PC-3 (cell line): ENCODE data around the gene GSG1. TPM values are rescaled to one million over a fixed set of nuclear protein-coding genes. Genes with fewer than 3 reads are reported as not detected.
A peak's percentile ranks its signal among the peaks of the same experiment; 100 is the strongest.

ENCODE experiments used
- ATAC-seq: fragments of 200-7000 bp; cut with Tn5 transposase; 2 replicates; pipeline ENCODE4 v1.9.1; 2020; ENCODE audit warnings: mild to moderate bottlenecking, moderate library complexity
- BruUV-seq: library from RNA; stranded (reverse); fragments of 400-500 nt; replicated peaks from 2 replicates; lab custom pipeline; 2021; lab: Mats Ljungman, UMichigan
- CTCF ChIA-PET: fragments of 300-600 bp; sonication (Branson Sonifier 250); formaldehyde crosslinking; loops from one replicate; lab custom pipeline; 2022; ENCODE audit warnings: antibody characterized with exemption; lab: Charles Lee
- POLR2A ChIA-PET: fragments of 300-600 bp; sonication (Branson Sonifier 250); formaldehyde crosslinking; loops from one replicate; lab custom pipeline; 2022; ENCODE audit warnings: antibody characterized with exemption; ENCODE audit not compliant: unreplicated experiment; lab: Charles Lee
- DNase-seq: peaks from one replicate; pipeline ENCODE4 v3.0.0-alpha.2; 2015
- H2AFZ ChIP-seq: fragments of 300-600 bp; sonication (generic); 2 replicates; pipeline ENCODE4 v1.6.0; 2016; ENCODE audit warnings: antibody characterized with exemption, low read length
- H3F3A ChIP-seq: fragments of 300-600 bp; sonication (generic); one replicate; pipeline ENCODE4 v1.6.0; 2017; ENCODE audit warnings: antibody characterized with exemption, low read length, control low read depth, mild to moderate bottlenecking; ENCODE audit not compliant: unreplicated experiment
- H3K27ac ChIP-seq: fragments of 300-600 bp; sonication (generic); 2 replicates; pipeline ENCODE4 v1.5.1; 2016; ENCODE audit warnings: mild to moderate bottlenecking, low read length
- H3K27me3 ChIP-seq: fragments of 300-600 bp; sonication (generic); 2 replicates; pipeline ENCODE4 v1.6.1; 2016; ENCODE audit warnings: low read length, mixed read lengths
- H3K36me3 ChIP-seq: fragments of 300-600 bp; sonication (generic); 2 replicates; pipeline ENCODE4 v1.6.1; 2016; ENCODE audit warnings: low read depth, mixed run types, low read length, mixed read lengths
- H3K4me1 ChIP-seq: fragments of 300-600 bp; sonication (generic); 2 replicates; pipeline ENCODE4 v1.5.1; 2016; ENCODE audit warnings: low read length; ENCODE audit not compliant: insufficient read depth
- H3K4me2 ChIP-seq: fragments of 300-600 bp; sonication (generic); 2 replicates; pipeline ENCODE4 v1.6.0; 2016; ENCODE audit warnings: low read length
- H3K4me3 ChIP-seq: fragments of 300-600 bp; sonication (generic); 2 replicates; pipeline ENCODE4 v1.5.1; 2016; ENCODE audit warnings: mild to moderate bottlenecking, low read length, mixed read lengths
- H3K79me2 ChIP-seq: fragments of 300-600 bp; sonication (generic); 2 replicates; pipeline ENCODE4 v1.6.1; 2017; ENCODE audit warnings: low read length, mixed read lengths
- H3K9ac ChIP-seq: fragments of 300-600 bp; sonication (generic); 2 replicates; pipeline ENCODE4 v1.6.0; 2016; ENCODE audit warnings: mild to moderate bottlenecking, low read length
- H3K9me2 ChIP-seq: fragments of 300-600 bp; sonication (generic); replicated peaks from 2 replicates; pipeline ENCODE4 v1.6.1; 2016; ENCODE audit warnings: mixed run types, low read length, mixed read lengths
- H3K9me3 ChIP-seq: fragments of 300-600 bp; sonication (generic); 2 replicates; pipeline ENCODE4 v1.6.1; 2016; ENCODE audit warnings: low read length, mixed read lengths
- H4K20me1 ChIP-seq: fragments of 300-600 bp; sonication (generic); 2 replicates; pipeline ENCODE4 v1.6.1; 2016; ENCODE audit warnings: low read length, mixed read lengths
- EZH2 ChIP-seq: fragments of 300-600 bp; sonication (generic); IDR thresholded peaks from one replicate; pipeline ENCODE4 v1.6.1; 2017; ENCODE audit warnings: antibody characterized with exemption, mild to moderate bottlenecking, low read length; ENCODE audit not compliant: unreplicated experiment
- EZH2phosphoT487 ChIP-seq: fragments of 300-600 bp; sonication (generic); IDR thresholded peaks from 2 replicates; pipeline ENCODE4 v1.6.1; 2018; ENCODE audit warnings: mild to moderate bottlenecking, antibody characterized with exemption, low read length, borderline replicate concordance
- intact Hi-C: fragments of 100-400 bp; cut with micrococcal nuclease; formaldehyde crosslinking; loops from 2 replicates; pipeline ENCODE4 v1.9.0; 2023
- total RNA-seq: library from RNA; depleted of rRNA; stranded (reverse); fragments of >200 nt; gene quantifications from 2 replicates; pipeline ENCODE4 v1.2.3, GENCODE V29; 2014
- TF ChIP-seq, protein P1 (sequence below): fragments of 300-600 bp; sonication (generic); conservative IDR thresholded peaks from 2 replicates; pipeline ENCODE4 v1.5.1; 2017; ENCODE audit warnings: antibody characterized with exemption, low read depth, mild to moderate bottlenecking, low read length

GSG1 gene
- total RNA-seq, 1 experiment from 2014 or later: 0.77 TPM

DNA sequence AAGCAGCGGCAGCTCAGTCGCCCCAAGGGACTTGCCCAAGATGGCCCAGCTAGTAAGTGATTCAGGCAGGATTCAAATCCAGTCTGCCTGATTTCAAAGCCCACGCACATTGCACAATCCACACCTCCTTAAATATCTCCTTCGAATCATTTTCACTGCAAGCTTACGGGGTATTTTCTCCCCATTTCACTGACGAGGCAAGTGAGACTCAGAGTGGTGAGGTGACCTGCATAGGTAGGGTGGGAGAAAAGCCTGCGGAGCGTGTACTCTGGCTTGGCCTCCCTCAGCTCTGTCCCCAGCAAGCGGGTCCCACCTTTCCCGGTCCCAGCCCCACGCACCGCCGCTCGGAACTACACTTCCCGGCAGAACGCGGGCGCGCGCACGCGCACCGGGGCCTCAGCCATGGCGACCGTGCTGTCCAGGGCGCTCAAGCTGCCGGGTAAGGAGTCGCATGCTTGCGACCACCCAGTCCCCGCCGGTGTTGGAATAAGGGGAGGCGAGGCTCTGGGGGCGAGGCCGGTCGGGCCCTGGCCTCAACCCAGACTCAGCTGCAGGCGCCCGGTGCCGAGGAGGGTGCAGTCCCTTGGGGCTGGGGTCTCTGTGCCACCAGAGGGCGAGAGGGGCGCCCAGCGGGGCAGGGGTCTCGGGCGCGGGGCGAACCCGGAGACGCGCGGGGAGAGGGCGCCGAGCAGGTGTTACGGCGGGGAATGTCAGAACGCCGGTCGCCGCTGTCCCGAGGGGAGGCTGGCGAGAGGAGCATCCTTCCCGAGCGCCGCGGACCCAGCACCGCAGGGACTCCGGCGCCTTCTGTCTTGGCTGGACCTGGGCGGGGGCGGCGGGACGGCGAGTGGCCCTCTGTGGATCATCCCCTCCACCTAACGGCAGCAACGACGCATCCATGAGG, 59.2 kb downstream of the GSG1 start, which contains the start of gene FAM234B:
Gene FAM234B, plus strand, starts transcription at position 380 of the 904 bp plus-strand sequence. Its CDS starts 23 bp downstream, at position 403.
- Histone ChIP-seq H2AFZ (peak within 1 kb of the TSS; percentile 100), H3K9me3 (no peaks in the 10 kb centered on the region), H3K36me3 (no peaks in the 10 kb centered on the region), H3F3A (no peaks in the 10 kb centered on the region), H3K9ac (peak within 1 kb of the TSS; percentile 50; the same call in 1 of the 2 replicates), H3K79me2 (no peaks in the 10 kb centered on the region), H3K27me3 (no peaks in the 10 kb centered on the region), H3K9me2 (no peaks in the 10 kb centered on the region), H3K27ac (no peak within 1 kb of the TSS), H3K4me1 (0 out of 2 replicates have a peak, but pooled peaks cover 4% of the 10 kb centered on the region), H3K4me3 (peak within 1 kb of the TSS; percentile 97), H4K20me1 (no peaks in the 10 kb centered on the region), H3K4me2 (peak within 1 kb of the TSS; percentile 94)
- intact Hi-C loops: loop anchor here (10.0 kb wide), 1 partner anchor 51 kb away; no protein-coding TSS in a partner anchor
- no TSS peak for BruUV-seq
- CTCF ChIA-PET: interaction anchor here (0.5 to 0.7 kb wide), 2 partner anchors 39 to 65 kb away, joined by 4 to 6 read pairs; no protein-coding TSS in a partner anchor
- ATAC-seq (peak; percentile 96), DNase-seq (peak; percentile 60)
- POLR2A ChIA-PET: interaction anchor here (0.6 to 1.0 kb wide), 3 partner anchors 152 to 178 kb away, joined by 3 to 13 read pairs (median 5); partner anchors contain the start of gene GPRC5A
- no peak for TF ChIP-seq EZH2phosphoT487
- no peak for TF ChIP-seq EZH2
- TF ChIP-seq, protein P1, sequence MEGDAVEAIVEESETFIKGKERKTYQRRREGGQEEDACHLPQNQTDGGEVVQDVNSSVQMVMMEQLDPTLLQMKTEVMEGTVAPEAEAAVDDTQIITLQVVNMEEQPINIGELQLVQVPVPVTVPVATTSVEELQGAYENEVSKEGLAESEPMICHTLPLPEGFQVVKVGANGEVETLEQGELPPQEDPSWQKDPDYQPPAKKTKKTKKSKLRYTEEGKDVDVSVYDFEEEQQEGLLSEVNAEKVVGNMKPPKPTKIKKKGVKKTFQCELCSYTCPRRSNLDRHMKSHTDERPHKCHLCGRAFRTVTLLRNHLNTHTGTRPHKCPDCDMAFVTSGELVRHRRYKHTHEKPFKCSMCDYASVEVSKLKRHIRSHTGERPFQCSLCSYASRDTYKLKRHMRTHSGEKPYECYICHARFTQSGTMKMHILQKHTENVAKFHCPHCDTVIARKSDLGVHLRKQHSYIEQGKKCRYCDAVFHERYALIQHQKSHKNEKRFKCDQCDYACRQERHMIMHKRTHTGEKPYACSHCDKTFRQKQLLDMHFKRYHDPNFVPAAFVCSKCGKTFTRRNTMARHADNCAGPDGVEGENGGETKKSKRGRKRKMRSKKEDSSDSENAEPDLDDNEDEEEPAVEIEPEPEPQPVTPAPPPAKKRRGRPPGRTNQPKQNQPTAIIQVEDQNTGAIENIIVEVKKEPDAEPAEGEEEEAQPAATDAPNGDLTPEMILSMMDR: peak; percentile 29; the same call in 1 of the 2 replicates

DNA sequence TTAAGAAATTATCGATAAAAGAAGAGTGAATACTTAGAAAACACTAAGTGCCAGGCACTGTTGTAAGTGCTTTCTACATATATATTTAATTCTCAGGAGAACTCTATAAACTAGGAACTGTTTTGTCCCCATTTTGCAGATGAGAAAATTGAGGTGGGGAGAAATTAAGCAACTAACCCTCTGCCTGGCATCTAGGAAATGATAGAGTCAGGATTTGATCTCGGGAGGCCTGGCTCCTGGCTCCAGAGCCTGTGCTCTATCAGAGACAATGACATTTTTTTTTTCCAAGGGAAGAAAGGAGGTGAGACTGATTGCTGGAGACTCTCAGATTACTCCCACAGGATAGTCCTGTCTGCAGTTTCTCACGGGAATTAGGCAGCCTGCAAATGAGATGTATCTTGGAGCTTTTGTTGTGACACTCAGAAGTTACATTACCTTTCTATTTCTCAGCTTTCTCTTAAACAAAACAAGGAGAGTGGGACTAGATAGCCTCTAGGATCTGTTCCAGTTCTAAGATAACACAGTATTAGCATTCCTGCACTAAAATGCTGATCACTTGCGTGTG, 60.7 kb downstream of the GSG1 start:
- no peak overlapping the region for H3K9ac ChIP-seq
- H3K27me3 ChIP-seq: no peaks in the 10 kb centered on the region
- H3K27ac ChIP-seq: no peak overlapping the region
- H2AFZ ChIP-seq: no peak overlapping the region
- no peaks in the 10 kb centered on the region for H4K20me1 ChIP-seq
- 0 out of 2 replicates have a peak, but pooled peaks cover 4% of the 10 kb centered on the region for H3K4me1 ChIP-seq
- H3K4me3 ChIP-seq: no peak overlapping the region
- H3K9me2 ChIP-seq: no peaks in the 10 kb centered on the region
- no peaks in the 10 kb centered on the region for H3F3A ChIP-seq
- ChIA-PET POLR2A (no interaction called here), CTCF (no interaction called here)
- H3K79me2 ChIP-seq: no peaks in the 10 kb centered on the region
- intact Hi-C loops: loop anchor here (10.0 kb wide), 1 partner anchor 52 kb away; no protein-coding TSS in a partner anchor
- H3K36me3 ChIP-seq: no peaks in the 10 kb centered on the region
- no peaks in the 10 kb centered on the region for H3K9me3 ChIP-seq
- H3K4me2 ChIP-seq: no peak overlapping the region
- ATAC-seq (no peak), DNase-seq (no peak)
- TF ChIP-seq EZH2phosphoT487 (no peak), EZH2 (no peak)
- TF ChIP-seq, protein P1: no peak
- no TSS peak for BruUV-seq
